Measurements from ENCODE around the gene KIDINS220.

The KIDINS220 gene

DNA sequence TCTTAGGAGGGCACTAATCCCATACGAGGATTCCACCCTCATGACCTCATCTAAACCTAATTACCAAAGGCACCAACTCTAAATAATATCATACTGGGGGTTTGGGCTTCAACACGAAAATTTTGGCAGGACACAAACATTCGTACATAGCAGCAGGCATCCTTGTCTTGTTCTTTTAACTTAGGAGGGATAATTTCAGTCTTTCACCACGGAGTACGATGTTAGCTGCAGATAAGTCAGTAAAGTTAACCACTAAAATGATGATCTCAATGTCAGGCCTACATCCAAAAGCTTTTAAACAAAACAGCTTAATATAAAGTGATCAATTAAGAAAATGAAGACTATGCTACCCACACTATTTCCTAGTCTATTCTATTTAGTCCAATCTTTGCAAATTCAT, 80.7 kb downstream of the KIDINS220 start:
- H3K4me3 ChIP-seq (ENCODE audit: low read depth, low read length): no peak overlapping the region
- DNase-seq (ENCODE audit: low read depth): no peak
- no peak for TF ChIP-seq CTCF (conservative IDR thresholded peaks at IDR 0.05; ENCODE audit: low read depth, low read length)

GRCh38 chr2:8756230-8756629, 81.2 kb downstream of the KIDINS220 start:
- DNase-seq (ENCODE audit: low read depth): no peak
- no peak overlapping the region for H3K4me3 ChIP-seq (ENCODE audit: low read depth, low read length)
- TF ChIP-seq CTCF (conservative IDR thresholded peaks at IDR 0.05; ENCODE audit: low read depth, low read length): no peak

- no peak for TF ChIP-seq CTCF (conservative IDR thresholded peaks at IDR 0.05; ENCODE audit: low read depth, low read length)
- H3K4me3 ChIP-seq (ENCODE audit: low read depth, low read length): no peak overlapping the region
- DNase-seq (ENCODE audit: low read depth): peak; percentile 62
These were observed 83.2 kb downstream of the KIDINS220 start for GRCh38 chr2:8754106-8754776.

- TF ChIP-seq CTCF (conservative IDR thresholded peaks at IDR 0.05; ENCODE audit: low read depth, low read length): no peak
- H3K4me3 ChIP-seq (ENCODE audit: low read depth, low read length): no peak overlapping the region
- DNase-seq (ENCODE audit: low read depth): peak; percentile 19
These were observed 83.8 kb downstream of the KIDINS220 start for GRCh38 chr2:8753609-8754008.

DNA sequence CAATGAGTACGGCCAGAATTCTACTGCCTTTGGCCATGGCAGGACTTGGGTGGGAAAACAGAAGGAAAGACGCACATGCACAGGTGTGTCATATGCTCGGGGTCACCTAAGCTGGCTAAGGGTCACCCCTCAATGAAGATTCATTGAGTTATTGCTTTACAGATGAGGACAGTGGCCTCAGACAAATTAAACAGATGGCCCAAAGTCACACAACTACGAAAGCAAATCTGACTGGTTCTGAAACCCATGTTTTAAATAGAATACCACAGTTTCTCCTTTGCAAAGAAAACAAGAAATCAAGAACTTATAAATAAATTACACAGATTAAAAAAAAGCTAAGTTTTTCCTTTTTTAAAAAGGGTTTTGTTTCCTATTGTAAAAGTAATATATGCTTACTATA, 85.0 kb downstream of the KIDINS220 start:
- H3K4me3 ChIP-seq (ENCODE audit: low read depth, low read length): no peak overlapping the region
- DNase-seq (ENCODE audit: low read depth): no peak
- TF ChIP-seq CTCF (conservative IDR thresholded peaks at IDR 0.05; ENCODE audit: low read depth, low read length): no peak

- TF ChIP-seq CTCF (conservative IDR thresholded peaks at IDR 0.05; ENCODE audit: low read depth, low read length): no peak
- H3K4me3 ChIP-seq (ENCODE audit: low read depth, low read length): no peak overlapping the region
- peak; percentile 6 for DNase-seq (ENCODE audit: low read depth)
These were observed 87.2 kb downstream of the KIDINS220 start for GRCh38 chr2:8750221-8750620.

GRCh38 chr2:8743261-8743660, 94.2 kb downstream of the KIDINS220 start:
- DNase-seq (ENCODE audit: low read depth): peak; percentile 24
- TF ChIP-seq CTCF (conservative IDR thresholded peaks at IDR 0.05; ENCODE audit: low read depth, low read length): no peak
- H3K4me3 ChIP-seq (ENCODE audit: low read depth, low read length): no peak overlapping the region
